HepG2 (cell line): Measurements from ENCODE around the gene SMARCB1. TPM values are rescaled to one million over a fixed set of nuclear protein-coding genes. Genes with fewer than 3 reads are reported as not detected.

Experiments
- ATAC-seq: fragments of 200-7000 bp; cut with Tn5 transposase; 3 replicates; pipeline ENCODE4 v1.9.1; 2020; ENCODE audit warnings: mild to moderate bottlenecking, moderate library complexity
- BruUV-seq: library from RNA; stranded (reverse); fragments of 400-500 nt; replicated peaks from 2 replicates; lab custom pipeline; 2021; lab: Mats Ljungman, UMichigan
- CTCF ChIA-PET: fragments of 300-600 bp; formaldehyde crosslinking; extraction: SDS; loops from one replicate; lab custom pipeline; 2021; ENCODE audit warnings: low total read pairs, inconsistent platforms, low intra/inter-chr PET ratio; lab: Yijun Ruan, JAX
- POLR2A ChIA-PET: fragments of 350-600 bp; sonication (Branson Sonifier 250); formaldehyde crosslinking; loops from one replicate; lab custom pipeline; 2020; ENCODE audit warnings: antibody characterized with exemption, inconsistent platforms; lab: Yijun Ruan, JAX
- DNase-seq: peaks from one replicate; pipeline ENCODE4 v3.0.0-alpha.2; 2015; ENCODE audit warnings: low spot score
- FAIRE-seq: peaks from 3 replicates; lab custom pipeline; 2011; peaks lifted over from hg19 to GRCh38; lab: Jason Lieb, UNC
- H2AFZ ChIP-seq: one replicate; pipeline ENCODE4 v1.6.1; 2011; ENCODE audit warnings: low read length, inconsistent platforms
- H3K27ac ChIP-seq: fragments of 300-600 bp; 3 replicates; pipeline ENCODE4 v1.8.0; 2011; ENCODE audit warnings: mixed run types, mild to moderate bottlenecking, mixed read lengths, low read length, inconsistent platforms; ENCODE audit not compliant: insufficient read depth; ENCODE audit errors: extremely low read length
- H3K27me3 ChIP-seq, 2 experiments: fragments of 200-600 bp in 1 of 2; 2 replicates in 1 of 2; 3 replicates in 1 of 2; pipeline versions ENCODE4 v1.6.0 to v1.8.0; 2011; ENCODE audit warnings: low read length in 2 of 2, mild to moderate bottlenecking in 2 of 2, moderate library complexity in 2 of 2, inconsistent platforms in 1 of 2; ENCODE audit not compliant: insufficient read depth in 2 of 2, control insufficient read depth in 1 of 2
- H3K36me3 ChIP-seq, 2 experiments: fragments of 200-600 bp in 1 of 2; replicated peaks in 1 of 2; 2 replicates in 1 of 2; 3 replicates in 1 of 2; pipeline versions ENCODE4 v1.5.1 to v1.8.0; 2011; ENCODE audit warnings: low read length in 2 of 2, inconsistent platforms in 1 of 2; ENCODE audit not compliant: insufficient read depth in 2 of 2, control insufficient read depth in 1 of 2
- H3K4me1 ChIP-seq: 2 replicates; pipeline ENCODE4 v1.5.1; 2012; ENCODE audit warnings: low read length, inconsistent platforms; ENCODE audit not compliant: insufficient read depth
- H3K4me2 ChIP-seq: 2 replicates; pipeline ENCODE4 v1.6.0; 2011; ENCODE audit warnings: low read depth, low read length, inconsistent platforms
- H3K4me3 ChIP-seq, 3 experiments: fragments of 200-600 bp in 1 of 3; sonication (generic), shearing (Covaris generic) in 1 of 3; replicated peaks in 1 of 3; 2 replicates each; pipeline ENCODE4 v1.5.1; 2011 to 2016; ENCODE audit warnings: low read length in 3 of 3, inconsistent platforms in 2 of 3, low read depth in 2 of 3, mild to moderate bottlenecking in 2 of 3, control low read depth in 1 of 3, mixed read lengths in 1 of 3; ENCODE audit not compliant: insufficient read depth in 1 of 3
- H3K79me2 ChIP-seq: one replicate; pipeline ENCODE4 v1.6.1; 2011; ENCODE audit warnings: low read length, inconsistent platforms; ENCODE audit not compliant: insufficient read depth
- H3K9ac ChIP-seq: 2 replicates; pipeline ENCODE4 v1.6.0; 2011; ENCODE audit warnings: mild to moderate bottlenecking, low read depth, low read length, inconsistent platforms; ENCODE audit not compliant: insufficient read depth
- H3K9me3 ChIP-seq: 2 replicates; pipeline ENCODE4 v1.5.1; 2012; ENCODE audit warnings: mild to moderate bottlenecking, low read length
- H4K20me1 ChIP-seq: 2 replicates; pipeline ENCODE4 v1.6.0; 2011; ENCODE audit warnings: inconsistent platforms, mild to moderate bottlenecking, low read length, moderate library complexity; ENCODE audit not compliant: insufficient read depth
- HDAC6 ChIP-seq: fragments of 200-600 bp; sonication (generic); IDR thresholded peaks from 2 replicates; pipeline ENCODE4 v1.7.0; 2017; ENCODE audit warnings: mild to moderate bottlenecking, antibody characterized with exemption, low read length, low read depth
- HHEX ChIP-seq: IDR thresholded peaks from 2 replicates; pipeline ENCODE4 v1.6.1; 2016; ENCODE audit warnings: control low read depth
- MEIS2 ChIP-seq: sonication (generic); formaldehyde crosslinking; IDR thresholded peaks from 2 replicates; pipeline ENCODE4 v1.9.0; 2021; ENCODE audit warnings: mild to moderate bottlenecking, missing genetic modification reagents
- ZNF205 ChIP-seq: IDR thresholded peaks from 2 replicates; pipeline ENCODE4 v1.6.1; 2018; ENCODE audit warnings: missing biosample characterization, missing genetic modification reagents
- ZNF577 ChIP-seq: sonication (generic); formaldehyde crosslinking; IDR thresholded peaks from 2 replicates; pipeline ENCODE4 v1.4.0; 2020; ENCODE audit warnings: mild to moderate bottlenecking, low read depth, missing genetic modification reagents, borderline replicate concordance
- ZSCAN29 ChIP-seq: sonication (generic); formaldehyde crosslinking; conservative IDR thresholded peaks from 2 replicates; pipeline ENCODE4 v1.4.0; 2020; ENCODE audit warnings: mild to moderate bottlenecking, missing genetic modification reagents
- WGBS: methylation state at CpG from one replicate; pipeline ENCODE4 v1.1.6; 2017; ENCODE audit warnings: low lambda C conversion rate; 5-methylcytosine and 5-hydroxymethylcytosine counted together
- in situ Hi-C: cut with HindIII; loops from 2 replicates; pipeline ENCODE4 v1.10.0; 2017; ENCODE audit warnings: low pct_unique_long_range_greater_than_20kb; ENCODE audit not compliant: extremely low pct_ligation_motif_present
- intact Hi-C: fragments of 100-400 bp; cut with micrococcal nuclease; formaldehyde crosslinking; loops from one replicate; pipeline ENCODE4 v1.10.0; 2022; ENCODE audit not compliant: unreplicated experiment
- polyA plus RNA-seq, 8 experiments: library from polyadenylated mRNA; depleted of rRNA in 3 of 8; stranded (reverse) in 7 of 8; unstranded in 1 of 8; fragments of >200 nt; fragmentation: Illumina TruSeq in 4 of 8; extraction: Trizol in 4 of 8; gene quantifications; 2 replicates each; pipeline versions ENCODE4 v1.2.1 to v1.2.3, GENCODE V29; 2011 to 2016; ENCODE audit warnings: low read depth in 4 of 8, missing spikeins in 1 of 8, mixed read lengths in 1 of 8; ENCODE audit not compliant: insufficient read depth in 1 of 8
- total RNA-seq, 5 experiments: library from RNA; depleted of rRNA; stranded (reverse); fragments of >200 nt; fragmentation: Illumina TruSeq; extraction: Trizol; gene quantifications; 2 replicates each; pipeline ENCODE4 v1.2.3, GENCODE V29; 2016; ENCODE audit warnings: low read depth in 1 of 5
- TF ChIP-seq, protein P1 (sequence below): sonication (generic); formaldehyde crosslinking; IDR thresholded peaks from 2 replicates; pipeline ENCODE4 v1.8.0; 2023; ENCODE audit warnings: mild to moderate bottlenecking, missing genetic modification reagents
- TF ChIP-seq, protein P2 (sequence below): sonication (generic); formaldehyde crosslinking; conservative IDR thresholded peaks from 2 replicates; pipeline ENCODE4 v1.5.0; 2020; ENCODE audit warnings: missing genetic modification reagents

Gene SMARCB1
- total and polyA plus RNA-seq, 2 of the 13 experiments (the other 11 are each of a cell fraction or from before 2014, with no cell fraction given), result 74.0 to 166 TPM

DNA sequence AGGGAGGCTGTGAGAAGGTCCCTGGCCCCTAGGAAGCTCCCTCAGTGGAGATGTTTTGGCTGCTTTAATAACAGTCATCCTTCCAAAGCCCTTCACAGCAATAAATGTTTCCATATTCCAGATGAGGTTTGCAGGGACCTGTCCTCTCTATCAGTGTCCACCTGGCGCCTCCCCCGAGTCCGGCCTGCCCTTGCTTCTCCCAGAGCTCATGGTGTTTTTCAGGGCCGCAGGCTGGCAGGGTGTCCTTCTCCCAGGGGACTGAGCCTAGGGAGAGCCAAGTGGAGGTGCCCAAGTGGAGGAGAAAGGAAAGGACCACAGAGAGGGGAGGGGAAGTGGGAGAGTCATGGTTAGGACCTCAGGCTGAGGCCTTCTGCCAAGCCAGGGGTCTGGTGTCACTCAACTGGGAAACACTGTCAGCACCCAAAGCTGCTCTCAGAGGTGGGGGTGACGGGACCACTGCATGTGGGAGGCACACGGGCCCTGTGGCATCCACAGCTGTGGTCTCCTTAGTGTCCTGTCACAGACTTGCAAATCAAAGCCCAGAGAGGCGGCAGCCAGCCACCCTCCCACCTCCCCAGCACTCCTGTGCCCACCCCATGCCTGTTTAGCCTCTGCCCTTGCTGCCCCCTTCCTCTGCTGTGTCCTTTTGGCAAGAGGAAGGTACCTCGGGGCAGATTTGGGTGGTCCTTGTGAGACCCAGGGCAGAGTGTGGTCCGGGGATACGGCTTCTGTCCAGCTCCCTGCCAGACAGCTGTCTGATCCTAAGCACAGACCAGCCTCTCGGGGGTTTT is 45.7 kb downstream of the SMARCB1 start (continued):
- TF ChIP-seq ZNF577 (CRISPR knock-in tag), result no peak
- no peak for TF ChIP-seq ZNF205 (CRISPR knock-in tag)
- TF ChIP-seq, all 625 proteins: peak for 0

DNA sequence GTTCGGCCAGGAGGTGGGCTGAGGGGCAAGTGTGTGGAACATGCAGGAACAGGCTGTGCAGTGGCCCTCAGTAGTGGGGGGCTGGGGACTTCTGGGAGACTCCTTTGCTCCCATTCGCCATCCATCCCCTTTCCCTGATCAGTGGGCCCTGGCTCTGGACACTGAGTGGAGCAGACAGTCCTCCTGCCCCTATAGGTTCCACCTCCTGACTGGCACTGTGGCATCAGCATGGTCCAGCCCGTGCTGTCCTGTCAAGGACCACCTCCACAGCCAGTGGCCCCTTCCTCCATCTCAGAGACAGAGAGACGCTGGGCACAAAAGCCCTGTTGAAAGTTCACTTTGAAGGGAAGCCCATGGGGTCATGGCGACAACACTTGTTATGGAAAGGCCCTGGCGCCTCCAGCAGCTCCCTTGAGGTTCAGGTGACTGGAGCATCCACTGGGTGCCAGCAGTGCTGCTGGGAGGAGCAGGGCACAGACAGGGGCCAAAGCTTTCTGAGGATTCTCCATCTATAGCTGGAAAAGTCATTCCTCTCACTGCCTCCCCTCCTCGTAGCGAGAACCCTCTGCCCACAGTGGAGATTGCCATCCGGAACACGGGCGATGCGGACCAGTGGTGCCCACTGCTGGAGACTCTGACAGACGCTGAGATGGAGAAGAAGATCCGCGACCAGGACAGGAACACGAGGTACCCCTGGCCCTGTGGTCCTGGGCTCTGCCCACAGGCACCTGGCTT is 46.4 kb downstream of the SMARCB1 start:
- intact Hi-C loops, result no loop called here
- Histone ChIP-seq H2AFZ (no peak overlapping the region), H3K4me2 (no peak overlapping the region), H4K20me1 (no peaks in the 10 kb centered on the region), H3K4me3 (no peak overlapping the region), H3K9ac (no peak overlapping the region), H3K27me3 (no peaks in the 10 kb centered on the region), H3K4me1 (no peaks in the 10 kb centered on the region), H3K79me2 (no peaks in the 10 kb centered on the region), H3K9me3 (no peaks in the 10 kb centered on the region), H3K27ac (no peak overlapping the region), H3K36me3 (peaks cover 38 to 70% of the 10 kb centered on the region in 2 experiments; a peak in 4 of 5 replicates)
- DNase-seq (no peak), FAIRE-seq (no peak), ATAC-seq (no peak)
- no peak for TF ChIP-seq HHEX
- no peak for TF ChIP-seq MEIS2
- TF ChIP-seq, protein P1, sequence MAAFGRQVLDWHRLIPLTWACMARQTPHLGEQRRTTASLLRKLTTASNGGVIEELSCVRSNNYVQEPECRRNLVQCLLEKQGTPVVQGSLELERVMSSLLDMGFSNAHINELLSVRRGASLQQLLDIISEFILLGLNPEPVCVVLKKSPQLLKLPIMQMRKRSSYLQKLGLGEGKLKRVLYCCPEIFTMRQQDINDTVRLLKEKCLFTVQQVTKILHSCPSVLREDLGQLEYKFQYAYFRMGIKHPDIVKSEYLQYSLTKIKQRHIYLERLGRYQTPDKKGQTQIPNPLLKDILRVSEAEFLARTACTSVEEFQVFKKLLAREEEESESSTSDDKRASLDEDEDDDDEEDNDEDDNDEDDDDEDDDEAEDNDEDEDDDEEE, result no peak
- no peak for TF ChIP-seq ZSCAN29
- TF ChIP-seq, protein P2, sequence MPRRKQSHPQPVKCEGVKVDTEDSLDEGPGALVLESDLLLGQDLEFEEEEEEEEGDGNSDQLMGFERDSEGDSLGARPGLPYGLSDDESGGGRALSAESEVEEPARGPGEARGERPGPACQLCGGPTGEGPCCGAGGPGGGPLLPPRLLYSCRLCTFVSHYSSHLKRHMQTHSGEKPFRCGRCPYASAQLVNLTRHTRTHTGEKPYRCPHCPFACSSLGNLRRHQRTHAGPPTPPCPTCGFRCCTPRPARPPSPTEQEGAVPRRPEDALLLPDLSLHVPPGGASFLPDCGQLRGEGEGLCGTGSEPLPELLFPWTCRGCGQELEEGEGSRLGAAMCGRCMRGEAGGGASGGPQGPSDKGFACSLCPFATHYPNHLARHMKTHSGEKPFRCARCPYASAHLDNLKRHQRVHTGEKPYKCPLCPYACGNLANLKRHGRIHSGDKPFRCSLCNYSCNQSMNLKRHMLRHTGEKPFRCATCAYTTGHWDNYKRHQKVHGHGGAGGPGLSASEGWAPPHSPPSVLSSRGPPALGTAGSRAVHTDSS (CRISPR knock-in tag), result no peak
- TF ChIP-seq HDAC6, result no peak
- in situ Hi-C loops, result loop anchor here (25.0 kb wide), 1 partner anchor 221 kb away; no protein-coding TSS in a partner anchor
- BruUV-seq, result no TSS peak
- 87% methylated on average over 10 of the region's 16 CpGs for WGBS
- POLR2A ChIA-PET, result no interaction called here
- CTCF ChIA-PET, result no interaction called here
